ENCODE results near the gene VPS13A.
A peak's percentile ranks its signal among the peaks of the same experiment; 100 is the strongest.
"Not testable (repeated sequence)": the region's sequence is repeated elsewhere in the genome, so short reads cannot be mapped to it uniquely, and the experiment has no call there.

Gene VPS13A

GRCh38 chr9:77438653-77439052 is 261.3 kb downstream of the VPS13A start:
- no peaks in the 10 kb centered on the region for H3K9me3 ChIP-seq (ENCODE audit: insufficient read depth, low read depth, low read length)
- no peak overlapping the region for H4K8ac ChIP-seq (ENCODE audit: low read depth, low read length)
- H3K14ac ChIP-seq (ENCODE audit: low read length): no peak overlapping the region
- H3K4me2 ChIP-seq (ENCODE audit: low read length): no peak overlapping the region
- H3K9ac ChIP-seq (ENCODE audit: low read length): no peak overlapping the region
- H4K91ac ChIP-seq (ENCODE audit: low read depth, low read length): no peak overlapping the region
- H3K4ac ChIP-seq (ENCODE audit: low read depth, low read length): no peak overlapping the region
- H4K12ac ChIP-seq (ENCODE audit: low read depth, low read length): no peak overlapping the region
- H3K4me3 ChIP-seq (ENCODE audit: low read depth, low read length): no peak overlapping the region
- H2BK12ac ChIP-seq (ENCODE audit: low read length): no peak overlapping the region
- H3K18ac ChIP-seq (ENCODE audit: low read length): no peak overlapping the region
- H2AK5ac ChIP-seq (ENCODE audit: low read length): no peak overlapping the region
- H3K27ac ChIP-seq (ENCODE audit: low read depth, low read length): no peak overlapping the region
- no peaks in the 10 kb centered on the region for H3K36me3 ChIP-seq (ENCODE audit: control insufficient read depth in 1 of 2, insufficient read depth in 2 of 2, low read length in 2 of 2)
- no peak for DNase-seq
- no peaks in the 10 kb centered on the region for H3K79me1 ChIP-seq (ENCODE audit: low read length)
- WGBS (ENCODE audit: extremely low coverage, insufficient coverage, insufficient read length): no CpG with 5 or more reads among the region's 3 CpGs
- no peak overlapping the region for H2AFZ ChIP-seq (ENCODE audit: insufficient read depth, low read length, poor library complexity)
- no peaks in the 10 kb centered on the region for H3K79me2 ChIP-seq (ENCODE audit: control insufficient read depth, insufficient read depth, low read length, poor library complexity)
- no peak overlapping the region for H2BK5ac ChIP-seq (ENCODE audit: low read depth, low read length, poor library complexity)
- H3K4me1 ChIP-seq (ENCODE audit: control insufficient read depth in 1 of 2, insufficient read depth in 2 of 2, low read length in 2 of 2): no peaks in the 10 kb centered on the region
- H2BK120ac ChIP-seq (ENCODE audit: insufficient read depth, low read length, poor library complexity): no peak overlapping the region
- no peak overlapping the region for H3K23ac ChIP-seq (ENCODE audit: low read length)
- H3K27me3 ChIP-seq (ENCODE audit: insufficient read depth, low read length): no peaks in the 10 kb centered on the region

- no peak overlapping the region for H3K4ac ChIP-seq (ENCODE audit: low read depth, low read length)
- H3K18ac ChIP-seq (ENCODE audit: low read length): no peak overlapping the region
- no CpG with 5 or more reads among the region's 10 CpGs for WGBS (ENCODE audit: extremely low coverage, insufficient coverage, insufficient read length)
- peak overlapping the region; percentile 64 for H4K12ac ChIP-seq (ENCODE audit: low read depth, low read length)
- no peak overlapping the region for H2AK5ac ChIP-seq (ENCODE audit: low read length)
- H3K9ac ChIP-seq (ENCODE audit: low read length): no peak overlapping the region
- no peak overlapping the region for H2BK12ac ChIP-seq (ENCODE audit: low read length)
- no peak overlapping the region for H4K91ac ChIP-seq (ENCODE audit: low read depth, low read length)
- H3K79me2 ChIP-seq (ENCODE audit: control insufficient read depth, insufficient read depth, low read length, poor library complexity): no peaks in the 10 kb centered on the region
- H3K27me3 ChIP-seq (ENCODE audit: insufficient read depth, low read length): no peaks in the 10 kb centered on the region
- H3K4me2 ChIP-seq (ENCODE audit: low read length): no peak overlapping the region
- no peak for DNase-seq
- no peak overlapping the region for H3K4me3 ChIP-seq (ENCODE audit: low read depth, low read length)
- H2BK5ac ChIP-seq (ENCODE audit: low read depth, low read length, poor library complexity): no peak overlapping the region
- H3K14ac ChIP-seq (ENCODE audit: low read length): no peak overlapping the region
- H3K27ac ChIP-seq (ENCODE audit: low read depth, low read length): no peak overlapping the region
- peak overlapping the region; percentile 52 for H2AFZ ChIP-seq (ENCODE audit: insufficient read depth, low read length, poor library complexity)
- no peak overlapping the region for H3K23ac ChIP-seq (ENCODE audit: low read length)
- H3K4me1 ChIP-seq (ENCODE audit: control insufficient read depth in 1 of 2, insufficient read depth in 2 of 2, low read length in 2 of 2): no peaks in the 10 kb centered on the region
- no peak overlapping the region for H4K8ac ChIP-seq (ENCODE audit: low read depth, low read length)
- H3K36me3 ChIP-seq (ENCODE audit: control insufficient read depth in 1 of 2, insufficient read depth in 2 of 2, low read length in 2 of 2): no peaks in the 10 kb centered on the region
- H3K9me3 ChIP-seq (ENCODE audit: insufficient read depth, low read depth, low read length): no peaks in the 10 kb centered on the region
- no peaks in the 10 kb centered on the region for H3K79me1 ChIP-seq (ENCODE audit: low read length)
- no peak overlapping the region for H2BK120ac ChIP-seq (ENCODE audit: insufficient read depth, low read length, poor library complexity)
Measured at GRCh38 chr9:77440057-77440456, 262.7 kb downstream of the VPS13A start.

DNA sequence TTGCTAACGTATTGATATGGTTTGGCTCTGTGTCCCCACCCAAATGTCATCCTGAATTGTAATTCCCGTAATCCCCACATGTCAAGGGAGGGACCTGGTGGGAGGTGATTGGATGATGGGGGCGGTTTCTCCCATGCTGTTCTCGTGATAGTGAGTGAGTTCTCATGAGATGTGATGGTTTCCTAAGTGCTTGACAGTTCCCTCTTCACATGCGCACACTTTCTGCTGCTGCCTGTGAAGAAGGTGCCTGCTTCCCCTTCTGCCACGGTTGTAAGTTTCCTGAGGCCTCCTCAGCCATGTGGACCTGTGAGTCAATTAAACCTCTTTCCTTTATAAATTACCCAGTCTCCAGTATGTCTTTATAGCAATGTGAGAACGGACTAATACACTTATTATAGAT is 263.8 kb downstream of the VPS13A start:
- WGBS (ENCODE audit: extremely low coverage, insufficient coverage, insufficient read length): no CpG with 5 or more reads among the region's 7 CpGs

GRCh38 chr9:77442436-77442835 is 265.1 kb downstream of the VPS13A start:
- Histone ChIP-seq H3K79me1 (ENCODE audit: low read length) (no peaks in the 10 kb centered on the region), H3K9me3 (ENCODE audit: insufficient read depth, low read depth, low read length) (no peaks in the 10 kb centered on the region), H2BK5ac (ENCODE audit: low read depth, low read length, poor library complexity) (no peak overlapping the region), H3K4me2 (ENCODE audit: low read length) (no peak overlapping the region), H2BK12ac (ENCODE audit: low read length) (no peak overlapping the region), H2AFZ (ENCODE audit: insufficient read depth, low read length, poor library complexity) (no peak overlapping the region), H4K91ac (ENCODE audit: low read depth, low read length) (no peak overlapping the region), H4K12ac (ENCODE audit: low read depth, low read length) (no peak overlapping the region), H3K27ac (ENCODE audit: low read depth, low read length) (no peak overlapping the region), H3K14ac (ENCODE audit: low read length) (no peak overlapping the region), H3K4me3 (ENCODE audit: low read depth, low read length) (no peak overlapping the region), H3K4ac (ENCODE audit: low read depth, low read length) (no peak overlapping the region), H3K27me3 (ENCODE audit: insufficient read depth, low read length) (no peaks in the 10 kb centered on the region), H4K8ac (ENCODE audit: low read depth, low read length) (no peak overlapping the region), H3K79me2 (ENCODE audit: control insufficient read depth, insufficient read depth, low read length, poor library complexity) (no peaks in the 10 kb centered on the region), H3K4me1 (ENCODE audit: control insufficient read depth in 1 of 2, insufficient read depth in 2 of 2, low read length in 2 of 2) (no peaks in the 10 kb centered on the region), H3K18ac (ENCODE audit: low read length) (no peak overlapping the region), H3K9ac (ENCODE audit: low read length) (no peak overlapping the region), H2AK5ac (ENCODE audit: low read length) (no peak overlapping the region), H2BK120ac (ENCODE audit: insufficient read depth, low read length, poor library complexity) (no peak overlapping the region), H3K23ac (ENCODE audit: low read length) (no peak overlapping the region), H3K36me3 (ENCODE audit: control insufficient read depth in 1 of 2, insufficient read depth in 2 of 2, low read length in 2 of 2) (no peaks in the 10 kb centered on the region)
- no CpG with 5 or more reads among the region's 1 CpG for WGBS (ENCODE audit: extremely low coverage, insufficient coverage, insufficient read length)
- DNase-seq: peak in 1 of 2 donors; percentile 61

More for the DNA sequence above, 263.8 kb downstream of the VPS13A start:
- H3K36me3 ChIP-seq (ENCODE audit: control insufficient read depth in 1 of 2, insufficient read depth in 2 of 2, low read length in 2 of 2); H3K9ac ChIP-seq (ENCODE audit: low read length); H3K9me3 ChIP-seq (ENCODE audit: insufficient read depth, low read depth, low read length); H3K27ac ChIP-seq (ENCODE audit: low read depth, low read length); H4K91ac ChIP-seq (ENCODE audit: low read depth, low read length); H2BK5ac ChIP-seq (ENCODE audit: low read depth, low read length, poor library complexity); H3K4me2 ChIP-seq (ENCODE audit: low read length); H3K18ac ChIP-seq (ENCODE audit: low read length); H3K4ac ChIP-seq (ENCODE audit: low read depth, low read length); DNase-seq; H3K79me1 ChIP-seq (ENCODE audit: low read length); H2AFZ ChIP-seq (ENCODE audit: insufficient read depth, low read length, poor library complexity); H2AK5ac ChIP-seq (ENCODE audit: low read length); H2BK12ac ChIP-seq (ENCODE audit: low read length); H4K12ac ChIP-seq (ENCODE audit: low read depth, low read length); H3K27me3 ChIP-seq (ENCODE audit: insufficient read depth, low read length); H3K4me1 ChIP-seq (ENCODE audit: control insufficient read depth in 1 of 2, insufficient read depth in 2 of 2, low read length in 2 of 2); H3K23ac ChIP-seq (ENCODE audit: low read length); H2BK120ac ChIP-seq (ENCODE audit: insufficient read depth, low read length, poor library complexity); H3K79me2 ChIP-seq (ENCODE audit: control insufficient read depth, insufficient read depth, low read length, poor library complexity); H3K4me3 ChIP-seq (ENCODE audit: low read depth, low read length); H4K8ac ChIP-seq (ENCODE audit: low read depth, low read length); H3K14ac ChIP-seq (ENCODE audit: low read length): not testable (repeated sequence)

Data from trophoblast cell (in vitro differentiated cells and primary cell).